Rectal smooth muscle tissue (tissue), 1 donor: Measurements from ENCODE around the gene STPG1.

ENCODE experiments used
- H3K27ac ChIP-seq: one replicate; pipeline ENCODE4 v1.7.0; 2013; ENCODE audit warnings: low read depth, low read length, inconsistent platforms
- H3K27me3 ChIP-seq: one replicate; pipeline ENCODE4 v1.7.0; 2013; ENCODE audit warnings: low read length; ENCODE audit not compliant: control insufficient read depth, insufficient read depth
- H3K36me3 ChIP-seq: one replicate; pipeline ENCODE4 v1.7.0; 2013; ENCODE audit warnings: low read length; ENCODE audit not compliant: control insufficient read depth, insufficient read depth
- H3K4me1 ChIP-seq: one replicate; pipeline ENCODE4 v1.7.0; 2013; ENCODE audit warnings: low read length; ENCODE audit not compliant: control insufficient read depth, insufficient read depth
- H3K4me3 ChIP-seq: one replicate; pipeline ENCODE4 v1.7.0; 2013; ENCODE audit warnings: low read length
- H3K9ac ChIP-seq: one replicate; pipeline ENCODE4 v1.7.0; 2013; ENCODE audit warnings: low read length

STPG1 gene

GRCh38 chr1:24409535-24409934, 4.0 kb downstream of the STPG1 start:
- no peak overlapping the region for H3K4me3 ChIP-seq
- H3K9ac ChIP-seq = no peak overlapping the region
- H3K27ac ChIP-seq = no peak overlapping the region
- H3K27me3 ChIP-seq = no peaks in the 10 kb centered on the region
- H3K36me3 ChIP-seq = no peaks in the 10 kb centered on the region
- H3K4me1 ChIP-seq = no peaks in the 10 kb centered on the region

- Histone ChIP-seq H3K36me3 (no peaks in the 10 kb centered on the region), H3K4me1 (no peaks in the 10 kb centered on the region), H3K27me3 (no peaks in the 10 kb centered on the region), H3K27ac (no peak overlapping the region), H3K9ac (no peak overlapping the region), H3K4me3 (no peak overlapping the region)
Measured at GRCh38 chr1:24406788-24407187, 6.8 kb downstream of the STPG1 start.

GRCh38 chr1:24403806-24404205, 9.8 kb downstream of the STPG1 start:
- no peak overlapping the region for H3K4me3 ChIP-seq
- H3K27ac ChIP-seq = no peak overlapping the region
- H3K27me3 ChIP-seq = no peaks in the 10 kb centered on the region
- no peaks in the 10 kb centered on the region for H3K4me1 ChIP-seq
- no peak overlapping the region for H3K9ac ChIP-seq
- no peaks in the 10 kb centered on the region for H3K36me3 ChIP-seq

- Histone ChIP-seq H3K36me3 (no peaks in the 10 kb centered on the region), H3K27me3 (no peaks in the 10 kb centered on the region), H3K4me1 (no peaks in the 10 kb centered on the region), H3K27ac (no peak overlapping the region), H3K9ac (no peak overlapping the region), H3K4me3 (no peak overlapping the region)
Measured at GRCh38 chr1:24400065-24400464, 13.5 kb downstream of the STPG1 start.

- H3K27ac ChIP-seq = no peak overlapping the region
- H3K36me3 ChIP-seq = no peaks in the 10 kb centered on the region
- H3K27me3 ChIP-seq = no peaks in the 10 kb centered on the region
- H3K4me3 ChIP-seq = no peak overlapping the region
- H3K4me1 ChIP-seq = peaks cover 6% of the 10 kb centered on the region
- H3K9ac ChIP-seq = no peak overlapping the region
Measured at GRCh38 chr1:24393892-24394291, 19.7 kb downstream of the STPG1 start.

- no peak overlapping the region for H3K9ac ChIP-seq
- peaks cover 6% of the 10 kb centered on the region for H3K4me1 ChIP-seq
- H3K27me3 ChIP-seq = no peaks in the 10 kb centered on the region
- no peaks in the 10 kb centered on the region for H3K36me3 ChIP-seq
- H3K27ac ChIP-seq = no peak overlapping the region
- H3K4me3 ChIP-seq = no peak overlapping the region
Measured at GRCh38 chr1:24392982-24393650, 20.5 kb downstream of the STPG1 start.

GRCh38 chr1:24392604-24392946, 21.0 kb downstream of the STPG1 start:
- H3K9ac ChIP-seq = no peak overlapping the region
- no peak overlapping the region for H3K27ac ChIP-seq
- no peaks in the 10 kb centered on the region for H3K27me3 ChIP-seq
- no peak overlapping the region for H3K4me3 ChIP-seq
- peaks cover 6% of the 10 kb centered on the region for H3K4me1 ChIP-seq
- no peaks in the 10 kb centered on the region for H3K36me3 ChIP-seq

GRCh38 chr1:24391882-24392603, 21.5 kb downstream of the STPG1 start:
- no peak overlapping the region for H3K4me3 ChIP-seq
- no peaks in the 10 kb centered on the region for H3K36me3 ChIP-seq

GRCh38 chr1:24390924-24391782, 22.4 kb downstream of the STPG1 start:
- Histone ChIP-seq H3K4me1 (peaks cover 6% of the 10 kb centered on the region), H3K36me3 (no peaks in the 10 kb centered on the region), H3K27ac (peak overlapping the region; percentile 68), H3K9ac (no peak overlapping the region), H3K4me3 (no peak overlapping the region), H3K27me3 (no peaks in the 10 kb centered on the region)

More at GRCh38 chr1:24391882-24392603, 21.5 kb downstream of the STPG1 start:
- peak overlapping the region; percentile 68 for H3K27ac ChIP-seq
- no peaks in the 10 kb centered on the region for H3K27me3 ChIP-seq
- no peak overlapping the region for H3K9ac ChIP-seq
- H3K4me1 ChIP-seq = peaks cover 6% of the 10 kb centered on the region

- H3K27ac ChIP-seq = no peak overlapping the region
- H3K9ac ChIP-seq = no peak overlapping the region
- peaks cover 6% of the 10 kb centered on the region for H3K4me1 ChIP-seq
- H3K36me3 ChIP-seq = no peaks in the 10 kb centered on the region
- H3K27me3 ChIP-seq = no peaks in the 10 kb centered on the region
- no peak overlapping the region for H3K4me3 ChIP-seq
Measured at GRCh38 chr1:24389231-24389678, 24.3 kb downstream of the STPG1 start.

GRCh38 chr1:24388331-24388885, 25.2 kb downstream of the STPG1 start:
- H3K4me3 ChIP-seq = no peak overlapping the region
- H3K4me1 ChIP-seq = peaks cover 6% of the 10 kb centered on the region
- no peak overlapping the region for H3K27ac ChIP-seq
- H3K9ac ChIP-seq = no peak overlapping the region
- no peaks in the 10 kb centered on the region for H3K36me3 ChIP-seq
- H3K27me3 ChIP-seq = no peaks in the 10 kb centered on the region

GRCh38 chr1:24387636-24388175, 25.9 kb downstream of the STPG1 start:
- H3K4me3 ChIP-seq = no peak overlapping the region
- no peaks in the 10 kb centered on the region for H3K36me3 ChIP-seq
- no peak overlapping the region for H3K9ac ChIP-seq
- peaks cover 6% of the 10 kb centered on the region for H3K4me1 ChIP-seq
- H3K27ac ChIP-seq = no peak overlapping the region
- H3K27me3 ChIP-seq = no peaks in the 10 kb centered on the region
